Panc1 (cell line): ENCODE results near the gene TMEM50A. TPM values are rescaled to one million over a fixed set of nuclear protein-coding genes. Genes with fewer than 3 reads are reported as not detected.
"Not testable (repeated sequence)": the region's sequence is repeated elsewhere in the genome, so short reads cannot be mapped to it uniquely, and the experiment has no call there.

Experiments
- ATAC-seq: fragments of 200-7000 bp; cut with Tn5 transposase; 2 replicates; pipeline ENCODE4 v1.9.1; 2020; ENCODE audit warnings: mild to moderate bottlenecking, moderate library complexity
- BruUV-seq: library from RNA; stranded (reverse); fragments of 400-500 nt; replicated peaks from 2 replicates; lab custom pipeline; 2021; lab: Mats Ljungman, UMichigan
- CTCF ChIA-PET: fragments of 300-600 bp; sonication (Branson Sonifier 250); formaldehyde crosslinking; loops from one replicate; lab custom pipeline; 2022; ENCODE audit warnings: antibody characterized with exemption; lab: Charles Lee
- POLR2A ChIA-PET: fragments of 300-600 bp; sonication (Branson Sonifier 250); formaldehyde crosslinking; loops from one replicate; lab custom pipeline; 2022; ENCODE audit warnings: antibody characterized with exemption; lab: Charles Lee
- DNase-seq: peaks from one replicate; pipeline ENCODE4 v3.0.0-alpha.2; 2010; ENCODE audit warnings: low read depth, low spot score
- H3K27ac ChIP-seq: 2 replicates; pipeline ENCODE4 v1.5.1; 2011; ENCODE audit warnings: mild to moderate bottlenecking, low read length, inconsistent platforms
- H3K27me3 ChIP-seq: fragments of 200-500 bp; sonication (Bioruptor generic); 2 replicates; pipeline ENCODE4 v1.6.0; 2014; ENCODE audit warnings: low read length, inconsistent platforms; ENCODE audit not compliant: control insufficient read depth, insufficient read depth
- H3K36me3 ChIP-seq: fragments of 200-500 bp; sonication (Bioruptor generic); 2 replicates; pipeline ENCODE4 v1.5.1; 2014; ENCODE audit warnings: inconsistent platforms, mild to moderate bottlenecking, low read length, moderate library complexity; ENCODE audit not compliant: control insufficient read depth, insufficient read depth
- H3K4me1 ChIP-seq: 2 replicates; pipeline ENCODE4 v1.5.1; 2011; ENCODE audit warnings: inconsistent platforms, mild to moderate bottlenecking, low read length, moderate library complexity; ENCODE audit not compliant: control insufficient read depth, insufficient read depth
- H3K4me3 ChIP-seq, 2 experiments: 2 replicates each; pipeline ENCODE4 v1.5.1; 2011 to 2012; ENCODE audit warnings: low read depth in 2 of 2, low read length in 2 of 2, mild to moderate bottlenecking in 2 of 2, inconsistent platforms in 1 of 2, moderate library complexity in 1 of 2
- H3K9me3 ChIP-seq: fragments of 200-500 bp; sonication (Bioruptor generic); 2 replicates; pipeline ENCODE4 v1.5.1; 2014; ENCODE audit warnings: low read depth, mild to moderate bottlenecking, inconsistent platforms, low read length, moderate library complexity; ENCODE audit not compliant: control insufficient read depth, insufficient read depth
- POLR2AphosphoS5 ChIP-seq: IDR thresholded peaks from 2 replicates; pipeline ENCODE4 v1.6.1; 2012; ENCODE audit warnings: mild to moderate bottlenecking, low read depth, low read length, moderate library complexity
- SIN3A ChIP-seq: IDR thresholded peaks from 2 replicates; pipeline ENCODE4 v1.6.1; 2012; ENCODE audit warnings: low read depth, mild to moderate bottlenecking, low read length, moderate library complexity, borderline replicate concordance; ENCODE audit not compliant: insufficient read depth
- TCF7L2 ChIP-seq: IDR thresholded peaks from 2 replicates; pipeline ENCODE4 v1.6.1; 2011; ENCODE audit warnings: mild to moderate bottlenecking, low read depth, low read length, inconsistent platforms
- in situ Hi-C: cut with HindIII; loops from 2 replicates; pipeline ENCODE4 v1.10.0; 2016; ENCODE audit warnings: low sequenced_read_pairs, low pct_unique_long_range_greater_than_20kb
- intact Hi-C: fragments of 100-400 bp; cut with micrococcal nuclease; formaldehyde crosslinking; loops from one replicate; pipeline ENCODE4 v1.10.0; 2022; ENCODE audit not compliant: unreplicated experiment
- total RNA-seq: library from RNA; stranded (reverse); gene quantifications from one replicate; pipeline ENCODE4 v1.2.1, GENCODE V29; 2021; ENCODE audit not compliant: unreplicated experiment
- TF ChIP-seq, protein P1 (sequence below): fragments of 450-650 bp; IDR thresholded peaks from 2 replicates; pipeline ENCODE4 v1.5.1; 2017; ENCODE audit warnings: mild to moderate bottlenecking
- TF ChIP-seq, protein P2 (sequence below), 2 experiments: IDR thresholded peaks; 2 replicates each; pipeline ENCODE4 v1.6.1; 2011 to 2012; ENCODE audit warnings: low read depth in 2 of 2, control low read depth in 1 of 2, low read length in 1 of 2, mild to moderate bottlenecking in 1 of 2, moderate library complexity in 1 of 2; ENCODE audit not compliant: insufficient read depth in 1 of 2

TMEM50A gene
- total RNA-seq, 1 experiment from 2014 or later, result 124 TPM

DNA sequence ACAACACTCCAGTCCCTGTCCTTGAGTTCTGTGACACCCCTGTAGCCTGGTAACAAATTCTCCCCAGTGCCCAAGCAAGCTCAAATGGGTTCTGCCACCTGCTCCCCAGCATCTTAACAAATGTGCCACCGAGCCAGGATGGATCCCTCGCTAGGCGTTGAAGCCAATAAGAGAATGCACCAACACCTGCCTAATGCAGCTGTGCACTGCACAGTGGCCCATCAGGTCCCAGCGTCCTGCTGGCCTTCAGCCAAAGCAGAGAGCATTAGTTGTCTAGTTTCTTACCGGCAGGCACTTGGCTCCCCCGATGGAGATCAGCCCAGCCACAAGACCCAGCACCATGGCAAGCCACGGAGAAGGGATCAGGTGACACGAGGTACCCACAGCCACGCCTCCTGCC lies 50.6 kb downstream of the TMEM50A start:
- intact Hi-C loops, POLR2A ChIA-PET, H3K27me3 ChIP-seq, H3K9me3 ChIP-seq, H3K4me3 ChIP-seq, BruUV-seq, H3K36me3 ChIP-seq, DNase-seq, in situ Hi-C loops, H3K27ac ChIP-seq, H3K4me1 ChIP-seq, ATAC-seq, CTCF ChIA-PET: not testable (repeated sequence)

DNA sequence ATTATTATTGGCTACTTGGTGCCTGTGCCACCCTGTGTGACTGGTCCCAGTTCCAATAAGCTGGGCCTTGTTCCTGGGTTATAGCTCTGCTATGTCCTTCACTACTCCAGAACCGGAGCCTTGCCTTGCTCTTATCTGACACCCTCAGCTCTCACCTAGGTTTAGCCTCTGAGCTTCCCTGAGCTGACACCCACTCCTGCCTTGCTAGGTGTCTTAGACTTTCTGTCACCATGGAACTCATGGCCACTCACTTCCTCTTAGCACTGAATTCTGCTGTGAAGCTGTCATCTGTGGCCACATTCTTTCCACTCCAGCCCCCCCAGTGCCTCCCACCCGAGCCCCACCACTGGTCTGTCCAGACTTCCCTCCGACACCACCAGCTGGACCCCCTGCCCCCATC lies 51.6 kb downstream of the TMEM50A start:
- in situ Hi-C loops, POLR2A ChIA-PET: not testable (repeated sequence)

DNA sequence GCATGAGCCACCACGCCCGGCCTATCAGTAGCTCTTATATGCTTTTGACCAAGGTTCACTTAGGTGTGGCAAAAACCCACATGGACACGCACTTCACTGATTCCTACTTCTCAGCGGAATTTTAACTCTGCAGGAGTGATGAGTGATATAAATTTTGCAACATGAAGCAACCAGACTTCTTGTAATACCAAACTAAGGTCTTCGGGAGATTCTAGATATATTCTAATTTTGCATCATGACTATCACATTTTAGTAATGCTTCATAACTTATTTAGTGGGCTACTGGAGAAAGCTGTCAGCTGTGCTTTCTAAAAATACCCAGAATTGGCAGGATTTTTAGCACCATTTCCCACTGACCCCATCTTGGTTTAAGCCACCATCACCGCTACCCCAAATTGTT lies 54.7 kb downstream of the TMEM50A start:
- ChIA-PET CTCF (interaction anchor here (0.6 kb wide), 1 partner anchor 99 kb away, joined by 9 read pairs; no protein-coding TSS in a partner anchor), POLR2A (no interaction called here)
- Histone ChIP-seq H3K36me3 (no peaks in the 10 kb centered on the region), H3K4me1 (no peaks in the 10 kb centered on the region), H3K27ac (no peak overlapping the region), H3K9me3 (no peaks in the 10 kb centered on the region), H3K27me3 (no peaks in the 10 kb centered on the region), H3K4me3 (no peak overlapping the region)
- ATAC-seq (no peak), DNase-seq (no peak)
- intact Hi-C loops (no loop called here), in situ Hi-C loops (no loop called here)
- TF ChIP-seq POLR2AphosphoS5, result no peak
- TF ChIP-seq, protein P1, sequence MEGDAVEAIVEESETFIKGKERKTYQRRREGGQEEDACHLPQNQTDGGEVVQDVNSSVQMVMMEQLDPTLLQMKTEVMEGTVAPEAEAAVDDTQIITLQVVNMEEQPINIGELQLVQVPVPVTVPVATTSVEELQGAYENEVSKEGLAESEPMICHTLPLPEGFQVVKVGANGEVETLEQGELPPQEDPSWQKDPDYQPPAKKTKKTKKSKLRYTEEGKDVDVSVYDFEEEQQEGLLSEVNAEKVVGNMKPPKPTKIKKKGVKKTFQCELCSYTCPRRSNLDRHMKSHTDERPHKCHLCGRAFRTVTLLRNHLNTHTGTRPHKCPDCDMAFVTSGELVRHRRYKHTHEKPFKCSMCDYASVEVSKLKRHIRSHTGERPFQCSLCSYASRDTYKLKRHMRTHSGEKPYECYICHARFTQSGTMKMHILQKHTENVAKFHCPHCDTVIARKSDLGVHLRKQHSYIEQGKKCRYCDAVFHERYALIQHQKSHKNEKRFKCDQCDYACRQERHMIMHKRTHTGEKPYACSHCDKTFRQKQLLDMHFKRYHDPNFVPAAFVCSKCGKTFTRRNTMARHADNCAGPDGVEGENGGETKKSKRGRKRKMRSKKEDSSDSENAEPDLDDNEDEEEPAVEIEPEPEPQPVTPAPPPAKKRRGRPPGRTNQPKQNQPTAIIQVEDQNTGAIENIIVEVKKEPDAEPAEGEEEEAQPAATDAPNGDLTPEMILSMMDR, result no peak
- TF ChIP-seq SIN3A, result no peak
- TF ChIP-seq, protein P2, sequence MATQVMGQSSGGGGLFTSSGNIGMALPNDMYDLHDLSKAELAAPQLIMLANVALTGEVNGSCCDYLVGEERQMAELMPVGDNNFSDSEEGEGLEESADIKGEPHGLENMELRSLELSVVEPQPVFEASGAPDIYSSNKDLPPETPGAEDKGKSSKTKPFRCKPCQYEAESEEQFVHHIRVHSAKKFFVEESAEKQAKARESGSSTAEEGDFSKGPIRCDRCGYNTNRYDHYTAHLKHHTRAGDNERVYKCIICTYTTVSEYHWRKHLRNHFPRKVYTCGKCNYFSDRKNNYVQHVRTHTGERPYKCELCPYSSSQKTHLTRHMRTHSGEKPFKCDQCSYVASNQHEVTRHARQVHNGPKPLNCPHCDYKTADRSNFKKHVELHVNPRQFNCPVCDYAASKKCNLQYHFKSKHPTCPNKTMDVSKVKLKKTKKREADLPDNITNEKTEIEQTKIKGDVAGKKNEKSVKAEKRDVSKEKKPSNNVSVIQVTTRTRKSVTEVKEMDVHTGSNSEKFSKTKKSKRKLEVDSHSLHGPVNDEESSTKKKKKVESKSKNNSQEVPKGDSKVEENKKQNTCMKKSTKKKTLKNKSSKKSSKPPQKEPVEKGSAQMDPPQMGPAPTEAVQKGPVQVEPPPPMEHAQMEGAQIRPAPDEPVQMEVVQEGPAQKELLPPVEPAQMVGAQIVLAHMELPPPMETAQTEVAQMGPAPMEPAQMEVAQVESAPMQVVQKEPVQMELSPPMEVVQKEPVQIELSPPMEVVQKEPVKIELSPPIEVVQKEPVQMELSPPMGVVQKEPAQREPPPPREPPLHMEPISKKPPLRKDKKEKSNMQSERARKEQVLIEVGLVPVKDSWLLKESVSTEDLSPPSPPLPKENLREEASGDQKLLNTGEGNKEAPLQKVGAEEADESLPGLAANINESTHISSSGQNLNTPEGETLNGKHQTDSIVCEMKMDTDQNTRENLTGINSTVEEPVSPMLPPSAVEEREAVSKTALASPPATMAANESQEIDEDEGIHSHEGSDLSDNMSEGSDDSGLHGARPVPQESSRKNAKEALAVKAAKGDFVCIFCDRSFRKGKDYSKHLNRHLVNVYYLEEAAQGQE (IDR thresholded peaks at IDR 0.05; ENCODE audit: insufficient read depth in 1 of 2, low read depth in 2 of 2, low read length in 1 of 2), result no peak
- TF ChIP-seq TCF7L2, result no peak
- no TSS peak for BruUV-seq

More for the DNA sequence above, 51.6 kb downstream of the TMEM50A start:
- CTCF ChIA-PET, H3K4me1 ChIP-seq, H3K36me3 ChIP-seq, ATAC-seq, DNase-seq, H3K27ac ChIP-seq, BruUV-seq, H3K9me3 ChIP-seq, intact Hi-C loops, H3K4me3 ChIP-seq, H3K27me3 ChIP-seq: not testable (repeated sequence)

DNA sequence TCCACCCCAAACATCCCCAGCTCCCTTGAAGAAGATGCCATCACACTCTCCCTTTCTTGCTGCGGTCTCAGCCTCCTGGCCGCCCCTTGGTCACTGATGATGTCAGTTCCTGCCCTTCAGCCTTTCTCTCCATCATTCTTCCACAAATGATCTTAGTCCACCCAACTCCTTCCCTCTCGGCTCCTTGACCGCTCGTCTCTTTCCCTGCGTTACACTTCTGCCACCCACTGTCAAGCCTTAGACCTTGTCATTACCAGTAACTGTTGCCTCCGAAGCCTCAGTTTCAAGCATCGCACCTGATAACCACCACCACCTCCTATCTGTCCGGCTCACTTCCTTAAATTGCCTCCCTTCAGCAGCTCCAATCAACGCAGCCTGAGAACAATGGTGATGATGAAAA lies 59.4 kb downstream of the TMEM50A start:
- H3K27ac ChIP-seq, H3K27me3 ChIP-seq, CTCF ChIA-PET, H3K4me1 ChIP-seq, H3K36me3 ChIP-seq, BruUV-seq, POLR2A ChIA-PET, DNase-seq, intact Hi-C loops, in situ Hi-C loops, ATAC-seq, H3K4me3 ChIP-seq, H3K9me3 ChIP-seq: not testable (repeated sequence)

DNA sequence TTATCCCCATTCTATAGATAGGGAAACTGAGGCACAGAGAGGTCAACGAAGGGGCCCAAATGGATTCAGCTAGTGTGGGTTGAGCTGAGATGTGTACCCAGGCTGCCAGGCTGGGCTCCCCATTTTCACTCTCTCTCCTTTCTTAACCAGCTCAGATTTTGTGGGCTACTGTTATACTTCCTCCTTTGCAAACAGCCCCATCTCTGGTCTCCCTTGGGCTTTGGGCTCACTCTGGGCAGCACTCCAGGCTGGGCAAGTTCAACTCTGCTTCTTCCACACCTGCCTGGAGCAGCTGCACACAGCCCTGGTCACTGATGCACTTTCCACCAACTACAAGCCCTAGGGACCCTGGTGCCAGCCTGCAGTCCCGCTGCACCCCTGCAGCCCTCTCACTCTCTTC lies 59.9 kb downstream of the TMEM50A start:
- BruUV-seq, in situ Hi-C loops, CTCF ChIA-PET, H3K36me3 ChIP-seq, H3K9me3 ChIP-seq, H3K27me3 ChIP-seq, H3K4me1 ChIP-seq, DNase-seq, ATAC-seq, H3K4me3 ChIP-seq, intact Hi-C loops, H3K27ac ChIP-seq, POLR2A ChIA-PET: not testable (repeated sequence)
